Neural progenitor cell (in vitro differentiated cells): ENCODE data around the gene TREML2. TPM values are rescaled to one million over a fixed set of nuclear protein-coding genes. Genes with fewer than 3 reads are reported as not detected.

Source experiments
- DNase-seq: peaks from one replicate; pipeline ENCODE4 v3.0.0-alpha.2; 2016; ENCODE audit warnings: low spot score
- H2AFZ ChIP-seq: fragments of 200-600 bp; sonication (generic); replicated peaks from 2 replicates; pipeline ENCODE4 v1.6.1; 2016; ENCODE audit warnings: antibody characterized with exemption
- H3F3A ChIP-seq: fragments of 200-600 bp; sonication (generic); 2 replicates; pipeline ENCODE4 v1.6.1; 2016; ENCODE audit warnings: antibody characterized with exemption, low read depth
- H3K27ac ChIP-seq: fragments of 200-600 bp; sonication (generic); 2 replicates; pipeline ENCODE4 v1.5.1; 2016; ENCODE audit warnings: mild to moderate bottlenecking
- H3K27me3 ChIP-seq: fragments of 200-600 bp; sonication (generic); 2 replicates; pipeline ENCODE4 v1.6.1; 2016; ENCODE audit warnings: mild to moderate bottlenecking, moderate library complexity
- H3K36me3 ChIP-seq: fragments of 200-600 bp; sonication (generic); 2 replicates; pipeline ENCODE4 v1.5.1; 2016
- H3K4me1 ChIP-seq: fragments of 200-600 bp; sonication (generic); 2 replicates; pipeline ENCODE4 v1.6.1; 2016; ENCODE audit warnings: mixed run types
- H3K4me2 ChIP-seq: fragments of 200-600 bp; sonication (generic); 2 replicates; pipeline ENCODE4 v1.6.1; 2016
- H3K4me3 ChIP-seq: fragments of 200-600 bp; sonication (generic); 2 replicates; pipeline ENCODE4 v1.5.1; 2016
- H3K79me2 ChIP-seq: fragments of 200-600 bp; sonication (generic); 2 replicates; pipeline ENCODE4 v1.6.1; 2016; ENCODE audit warnings: low read depth
- H3K9ac ChIP-seq: fragments of 200-600 bp; sonication (generic); 2 replicates; pipeline ENCODE4 v1.6.1; 2016
- H3K9me3 ChIP-seq: fragments of 200-600 bp; sonication (generic); 2 replicates; pipeline ENCODE4 v1.5.1; 2016; ENCODE audit warnings: low read depth
- H4K20me1 ChIP-seq: fragments of 200-600 bp; sonication (generic); 2 replicates; pipeline ENCODE4 v1.6.1; 2016; ENCODE audit warnings: low read depth
- H3K27ac Mint-ChIP-seq: 3 replicates; pipeline ENCODE4 v1.8.0; 2021; ENCODE audit warnings: mixed read lengths
- H3K27me3 Mint-ChIP-seq: 2 replicates; pipeline ENCODE4 v1.8.0; 2022; ENCODE audit warnings: low read depth, mild to moderate bottlenecking, inconsistent platforms, moderate library complexity, mixed read lengths; ENCODE audit not compliant: insufficient read depth
- H3K36me3 Mint-ChIP-seq: 3 replicates; pipeline ENCODE4 v1.8.0; 2021; ENCODE audit warnings: mixed read lengths
- H3K4me1 Mint-ChIP-seq: 3 replicates; pipeline ENCODE4 v1.8.0; 2021; ENCODE audit warnings: mixed read lengths
- H3K4me3 Mint-ChIP-seq: 3 replicates; pipeline ENCODE4 v1.8.0; 2021; ENCODE audit warnings: mild to moderate bottlenecking, moderate library complexity, mixed read lengths
- H3K9me3 Mint-ChIP-seq: 3 replicates; pipeline ENCODE4 v1.8.0; 2020; ENCODE audit warnings: mixed read lengths
- EZH2 ChIP-seq: fragments of 200-600 bp; sonication (generic); IDR thresholded peaks from 2 replicates; pipeline ENCODE4 v1.6.1; 2017; ENCODE audit warnings: antibody characterized with exemption, mild to moderate bottlenecking, moderate library complexity
- EZH2phosphoT487 ChIP-seq: fragments of 200-600 bp; sonication (generic); IDR thresholded peaks from 2 replicates; pipeline ENCODE4 v1.6.1; 2017; ENCODE audit warnings: antibody characterized with exemption
- total RNA-seq: library from RNA; depleted of rRNA; stranded (reverse); fragments of >200 nt; gene quantifications from 2 replicates; pipeline ENCODE4 v1.2.3, GENCODE V29; 2015; ENCODE audit warnings: low replicate concordance
- TF ChIP-seq, protein P1 (sequence below): fragments of 200-600 bp; sonication (generic); IDR thresholded peaks from 2 replicates; pipeline ENCODE4 v1.5.1; 2017; ENCODE audit warnings: antibody characterized with exemption, mild to moderate bottlenecking

TREML2 gene
- total RNA-seq, 1 donor from 2014 or later, result not detected

DNA sequence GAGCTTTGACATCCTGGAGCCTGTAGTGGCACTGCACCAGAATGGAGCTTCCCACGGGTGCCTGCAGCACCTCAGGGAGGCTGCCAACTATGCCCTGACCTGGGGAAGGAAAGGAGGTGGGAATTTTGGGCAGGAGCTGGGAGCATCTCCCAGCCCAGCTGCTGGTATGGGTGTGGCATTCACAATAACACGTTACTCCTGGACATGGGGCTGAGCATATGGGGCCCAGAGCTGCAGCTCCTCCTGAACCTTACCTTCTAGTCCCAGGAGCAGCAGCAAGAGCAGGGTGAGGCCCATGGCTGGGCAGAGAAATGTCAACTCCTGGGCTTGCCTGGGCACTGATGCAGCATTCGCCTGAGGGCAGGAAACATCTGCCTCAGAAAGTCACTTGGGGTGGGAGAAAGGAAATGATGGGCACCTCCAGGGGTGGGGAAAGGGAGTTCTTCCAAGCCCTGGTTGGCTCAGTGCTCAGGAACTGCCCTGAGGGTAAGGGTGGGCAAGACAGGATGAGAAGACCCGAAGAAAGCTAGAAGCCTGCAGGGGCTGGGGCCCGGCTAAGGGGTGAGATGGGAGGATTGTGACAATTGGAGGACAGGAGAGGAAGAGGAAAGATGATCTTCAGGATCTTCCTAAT lies 46.8 kb downstream of the TREML2 start, which contains the start of gene TREML1:
TSS of gene TREML1 (minus strand) at position 356 of the 634 bp plus-strand sequence. CDS start at position 297, 59 bp downstream.
- DNase-seq, result no peak
- no peak within 1 kb of the TSS for H3K27ac ChIP-seq
- H3K4me1 Mint-ChIP-seq, result no peaks in the 10 kb centered on the region
- H3K4me1 ChIP-seq, result no peaks in the 10 kb centered on the region
- no peak for TF ChIP-seq EZH2phosphoT487
- TF ChIP-seq EZH2, result no peak
- TF ChIP-seq, protein P1, sequence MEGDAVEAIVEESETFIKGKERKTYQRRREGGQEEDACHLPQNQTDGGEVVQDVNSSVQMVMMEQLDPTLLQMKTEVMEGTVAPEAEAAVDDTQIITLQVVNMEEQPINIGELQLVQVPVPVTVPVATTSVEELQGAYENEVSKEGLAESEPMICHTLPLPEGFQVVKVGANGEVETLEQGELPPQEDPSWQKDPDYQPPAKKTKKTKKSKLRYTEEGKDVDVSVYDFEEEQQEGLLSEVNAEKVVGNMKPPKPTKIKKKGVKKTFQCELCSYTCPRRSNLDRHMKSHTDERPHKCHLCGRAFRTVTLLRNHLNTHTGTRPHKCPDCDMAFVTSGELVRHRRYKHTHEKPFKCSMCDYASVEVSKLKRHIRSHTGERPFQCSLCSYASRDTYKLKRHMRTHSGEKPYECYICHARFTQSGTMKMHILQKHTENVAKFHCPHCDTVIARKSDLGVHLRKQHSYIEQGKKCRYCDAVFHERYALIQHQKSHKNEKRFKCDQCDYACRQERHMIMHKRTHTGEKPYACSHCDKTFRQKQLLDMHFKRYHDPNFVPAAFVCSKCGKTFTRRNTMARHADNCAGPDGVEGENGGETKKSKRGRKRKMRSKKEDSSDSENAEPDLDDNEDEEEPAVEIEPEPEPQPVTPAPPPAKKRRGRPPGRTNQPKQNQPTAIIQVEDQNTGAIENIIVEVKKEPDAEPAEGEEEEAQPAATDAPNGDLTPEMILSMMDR, result no peak
- H3K36me3 Mint-ChIP-seq, result no peaks in the 10 kb centered on the region
- H3K27me3 ChIP-seq, result no peaks in the 10 kb centered on the region
- H4K20me1 ChIP-seq, result no peaks in the 10 kb centered on the region
- no peaks in the 10 kb centered on the region for H3K9me3 Mint-ChIP-seq
- no peaks in the 10 kb centered on the region for H3K79me2 ChIP-seq
- no peak within 1 kb of the TSS for H3K4me3 ChIP-seq
- no peak within 1 kb of the TSS for H2AFZ ChIP-seq
- H3K4me3 Mint-ChIP-seq, result no peak within 1 kb of the TSS
- no peaks in the 10 kb centered on the region for H3K36me3 ChIP-seq
- no peak within 1 kb of the TSS for H3K27ac Mint-ChIP-seq
- H3F3A ChIP-seq, result no peaks in the 10 kb centered on the region
- H3K27me3 Mint-ChIP-seq, result peaks cover 6% of the 10 kb centered on the region
- no peak within 1 kb of the TSS for H3K9ac ChIP-seq
- no peaks in the 10 kb centered on the region for H3K9me3 ChIP-seq
- no peak within 1 kb of the TSS for H3K4me2 ChIP-seq

DNA sequence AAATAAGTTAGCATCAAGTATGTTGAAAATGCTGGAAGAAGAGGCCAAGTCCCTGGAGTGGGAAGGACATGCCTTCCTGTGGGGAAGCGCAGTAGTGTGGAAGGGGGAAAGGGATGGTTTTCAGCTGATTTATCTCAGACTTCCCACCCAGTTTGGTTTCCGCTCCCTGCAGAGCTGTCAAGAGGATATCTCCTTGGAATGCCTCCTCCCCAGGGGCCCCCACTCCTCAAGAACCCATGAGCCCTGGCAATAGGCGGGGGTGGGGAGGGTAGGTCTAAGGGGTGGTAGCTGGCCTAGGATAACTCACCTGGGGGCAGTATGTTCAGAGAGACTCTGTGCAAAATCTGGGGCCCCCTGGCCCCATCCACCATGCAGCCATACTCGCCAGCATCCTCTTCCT lies 47.5 kb downstream of the TREML2 start:
- H3K4me1 Mint-ChIP-seq, result no peaks in the 10 kb centered on the region
- Histone ChIP-seq H3K9me3 (no peaks in the 10 kb centered on the region), H3K79me2 (no peaks in the 10 kb centered on the region), H3K9ac (no peak overlapping the region), H3K36me3 (no peaks in the 10 kb centered on the region), H3F3A (no peaks in the 10 kb centered on the region), H3K4me1 (no peaks in the 10 kb centered on the region), H3K27ac (no peak overlapping the region), H3K4me2 (no peak overlapping the region), H3K4me3 (no peak overlapping the region), H2AFZ (no peak overlapping the region), H4K20me1 (no peaks in the 10 kb centered on the region), H3K27me3 (no peaks in the 10 kb centered on the region)
- no peak overlapping the region for H3K27ac Mint-ChIP-seq
- no peaks in the 10 kb centered on the region for H3K9me3 Mint-ChIP-seq
- no peak overlapping the region for H3K4me3 Mint-ChIP-seq
- no peaks in the 10 kb centered on the region for H3K36me3 Mint-ChIP-seq
- peaks cover 2% of the 10 kb centered on the region for H3K27me3 Mint-ChIP-seq
- no peak for DNase-seq
- no peak for TF ChIP-seq EZH2
- TF ChIP-seq, protein P1, result no peak
- no peak for TF ChIP-seq EZH2phosphoT487

DNA sequence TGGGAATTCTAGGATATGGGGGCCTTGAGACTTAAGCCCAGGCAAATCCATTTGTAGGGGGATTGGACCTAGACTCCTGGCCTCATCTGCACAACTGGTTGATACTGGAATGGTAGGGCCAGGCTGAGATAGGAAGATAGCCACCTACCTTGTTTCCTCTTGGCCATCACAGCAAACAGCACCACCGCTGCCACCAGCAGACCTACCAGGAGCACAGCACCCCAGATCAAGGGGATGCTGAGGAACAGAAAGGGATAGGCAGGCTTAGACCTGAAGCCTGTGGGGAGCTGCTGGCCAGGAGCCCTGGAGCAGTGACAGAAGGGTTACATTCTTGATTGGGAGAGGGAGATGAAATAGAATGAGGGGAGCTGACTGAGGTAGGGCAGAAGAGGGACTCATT lies 50.3 kb downstream of the TREML2 start:
- Histone ChIP-seq H3K27me3 (no peaks in the 10 kb centered on the region), H3K36me3 (no peaks in the 10 kb centered on the region), H3K79me2 (no peaks in the 10 kb centered on the region), H3K27ac (no peak overlapping the region), H3K4me2 (no peak overlapping the region), H3F3A (no peaks in the 10 kb centered on the region), H3K9ac (no peak overlapping the region), H4K20me1 (no peaks in the 10 kb centered on the region), H3K9me3 (no peaks in the 10 kb centered on the region), H3K4me1 (no peaks in the 10 kb centered on the region), H3K4me3 (no peak overlapping the region), H2AFZ (no peak overlapping the region)
- H3K9me3 Mint-ChIP-seq, result no peaks in the 10 kb centered on the region
- H3K27me3 Mint-ChIP-seq, result peaks cover 2% of the 10 kb centered on the region
- no peak for DNase-seq
- TF ChIP-seq, protein P1, result no peak
- TF ChIP-seq EZH2 (no peak), EZH2phosphoT487 (no peak)
- no peaks in the 10 kb centered on the region for H3K36me3 Mint-ChIP-seq
- no peak overlapping the region for H3K4me3 Mint-ChIP-seq
- H3K27ac Mint-ChIP-seq, result no peak overlapping the region
- H3K4me1 Mint-ChIP-seq, result no peaks in the 10 kb centered on the region
